ENCODE measurements around the gene FLT1.
A peak's percentile ranks its signal among the peaks of the same experiment; 100 is the strongest.

The FLT1 gene

GRCh38 chr13:28337166-28338005 lies 157.5 kb downstream of the FLT1 start:
- peak; percentile 87 for DNase-seq

- DNase-seq, result no peak
Observed at GRCh38 chr13:28336193-28336657, 158.7 kb downstream of the FLT1 start.

GRCh38 chr13:28333204-28333881 lies 161.6 kb downstream of the FLT1 start:
- DNase-seq, result no peak

GRCh38 chr13:28329395-28330158 lies 165.4 kb downstream of the FLT1 start:
- DNase-seq, result peak; percentile 75

GRCh38 chr13:28328271-28328607 lies 166.7 kb downstream of the FLT1 start:
- no peak for DNase-seq

GRCh38 chr13:28327373-28328270 lies 167.3 kb downstream of the FLT1 start:
- no peak for DNase-seq

GRCh38 chr13:28326056-28326455 lies 168.9 kb downstream of the FLT1 start:
- DNase-seq, result no peak

GRCh38 chr13:28325022-28325421 lies 169.9 kb downstream of the FLT1 start:
- DNase-seq, result no peak

GRCh38 chr13:28324181-28324789 lies 170.6 kb downstream of the FLT1 start:
- DNase-seq, result peak; percentile 63

GRCh38 chr13:28322256-28322905 lies 172.5 kb downstream of the FLT1 start:
- DNase-seq, result peak; percentile 45

- DNase-seq, result no peak
Observed at GRCh38 chr13:28321756-28322155, 173.2 kb downstream of the FLT1 start.

GRCh38 chr13:28320884-28321574 lies 173.9 kb downstream of the FLT1 start:
- peak; percentile 43 for DNase-seq

GRCh38 chr13:28320209-28320608 lies 174.7 kb downstream of the FLT1 start:
- no peak for DNase-seq

- DNase-seq, result no peak
Observed at GRCh38 chr13:28319528-28319927, 175.4 kb downstream of the FLT1 start.

GRCh38 chr13:28318496-28318895 lies 176.4 kb downstream of the FLT1 start:
- no peak for DNase-seq

- DNase-seq, result no peak
Observed at GRCh38 chr13:28316836-28317235, 178.1 kb downstream of the FLT1 start.

GRCh38 chr13:28316129-28316528 lies 178.8 kb downstream of the FLT1 start:
- DNase-seq, result no peak

GRCh38 chr13:28314879-28315278 lies 180.0 kb downstream of the FLT1 start:
- no peak for DNase-seq

- peak; percentile 43 for DNase-seq
Observed at GRCh38 chr13:28313579-28313978, 181.3 kb downstream of the FLT1 start.

GRCh38 chr13:28306325-28306724 lies 188.6 kb downstream of the FLT1 start:
- DNase-seq, result no peak

GRCh38 chr13:28301839-28302238 lies 193.1 kb downstream of the FLT1 start:
- no peak for DNase-seq
